Right lobe of liver (tissue), 6 donors: ENCODE results near the gene RSU1. TPM values are rescaled to one million over a fixed set of nuclear protein-coding genes. Genes with fewer than 3 reads are reported as not detected.

Experiments
- ATAC-seq, 4 donors: fragments of 200-7000 bp; cut with Tn5 transposase; one replicate each; pipeline ENCODE4 v1.9.1; 2020; ENCODE audit warnings: mild to moderate bottlenecking in 4 of 4, moderate library complexity in 4 of 4
- DNase-seq, 3 donors: peaks; one replicate each; pipeline ENCODE4 v3.0.0-alpha.2; 2020
- H3K27ac ChIP-seq, 3 donors: fragments of 200-600 bp; one replicate each; pipeline ENCODE4 v1.8.0; 2022
- H3K27me3 ChIP-seq, 2 donors: fragments of 200-600 bp; one replicate each; pipeline ENCODE4 v1.8.0; 2022
- H3K36me3 ChIP-seq, 4 donors: fragments of 200-600 bp; sonication (generic) in 1 of 4; one replicate each; pipeline versions ENCODE4 v1.5.1 to v1.8.0; 2017 to 2022; ENCODE audit warnings: control low read depth in 1 of 4
- H3K4me1 ChIP-seq, 4 donors: fragments of 200-600 bp; sonication (generic) in 1 of 4; one replicate each; pipeline versions ENCODE4 v1.5.1 to v1.8.0; 2017 to 2022; ENCODE audit warnings: control low read depth in 1 of 4
- H3K4me3 ChIP-seq, 3 donors: fragments of 200-600 bp; one replicate each; pipeline ENCODE4 v1.8.0; 2022
- H3K9me3 ChIP-seq, 4 donors: fragments of 200-600 bp; sonication (generic) in 1 of 4; one replicate each; pipeline versions ENCODE4 v1.5.1 to v1.8.0; 2017 to 2022; ENCODE audit warnings: control low read depth in 1 of 4
- POLR2A ChIP-seq: fragments of 450-650 bp; IDR thresholded peaks from one replicate; pipeline ENCODE4 v1.6.1; 2017; ENCODE audit warnings: antibody characterized with exemption, mild to moderate bottlenecking
- WGBS: methylation state at CpG from one replicate; pipeline ENCODE4 v1.1.6; 2018; ENCODE audit warnings: low coverage, low lambda C conversion rate; ENCODE audit not compliant: insufficient coverage; ENCODE audit errors: missing lambda C conversion rate; 5-methylcytosine and 5-hydroxymethylcytosine counted together
- intact Hi-C, 2 donors: fragments of 100-400 bp; cut with DNase I; formaldehyde crosslinking; loops; one replicate each; pipeline versions ENCODE4 v1.11.2 to v1.14.1; 2022
- total RNA-seq, 6 experiments: library from RNA; depleted of rRNA in 2 of 6; stranded (reverse); fragments of >200 nt in 2 of 6; fragmentation: NEBNext Ultra II Directional in 3 of 6; extraction: Animal tissue kit (Norgen Biotek cat#: 25700) in 3 of 6; gene quantifications; one replicate each; pipeline versions ENCODE4 v1.1.0 to v1.2.4, GENCODE V29; 2016 to 2023
- TF ChIP-seq, protein P1 (sequence below), 4 donors: fragments of 200-600 bp in 3 of 4; fragments of 450-650 bp in 1 of 4; IDR thresholded peaks; one replicate each; pipeline versions ENCODE4 v1.5.1 to v1.8.0; 2016 to 2022; ENCODE audit warnings: antibody characterized with exemption in 4 of 4, mild to moderate bottlenecking in 2 of 4
- donor health status: DM: no; HTN: yes; CAD: no.
- donor health status: DM: no; HTN: no; CAD: no.
- donor health status: DM: no; HTN: no; CAD: no.
- donor health status: DM: no; HTN: yes; CAD: no.
- donor health status: DM: no; HTN: yes; CAD: no.

Gene RSU1
- total RNA-seq, 6 experiments from 2014 or later: 24.1 to 44.5 (median 28.4) TPM

DNA sequence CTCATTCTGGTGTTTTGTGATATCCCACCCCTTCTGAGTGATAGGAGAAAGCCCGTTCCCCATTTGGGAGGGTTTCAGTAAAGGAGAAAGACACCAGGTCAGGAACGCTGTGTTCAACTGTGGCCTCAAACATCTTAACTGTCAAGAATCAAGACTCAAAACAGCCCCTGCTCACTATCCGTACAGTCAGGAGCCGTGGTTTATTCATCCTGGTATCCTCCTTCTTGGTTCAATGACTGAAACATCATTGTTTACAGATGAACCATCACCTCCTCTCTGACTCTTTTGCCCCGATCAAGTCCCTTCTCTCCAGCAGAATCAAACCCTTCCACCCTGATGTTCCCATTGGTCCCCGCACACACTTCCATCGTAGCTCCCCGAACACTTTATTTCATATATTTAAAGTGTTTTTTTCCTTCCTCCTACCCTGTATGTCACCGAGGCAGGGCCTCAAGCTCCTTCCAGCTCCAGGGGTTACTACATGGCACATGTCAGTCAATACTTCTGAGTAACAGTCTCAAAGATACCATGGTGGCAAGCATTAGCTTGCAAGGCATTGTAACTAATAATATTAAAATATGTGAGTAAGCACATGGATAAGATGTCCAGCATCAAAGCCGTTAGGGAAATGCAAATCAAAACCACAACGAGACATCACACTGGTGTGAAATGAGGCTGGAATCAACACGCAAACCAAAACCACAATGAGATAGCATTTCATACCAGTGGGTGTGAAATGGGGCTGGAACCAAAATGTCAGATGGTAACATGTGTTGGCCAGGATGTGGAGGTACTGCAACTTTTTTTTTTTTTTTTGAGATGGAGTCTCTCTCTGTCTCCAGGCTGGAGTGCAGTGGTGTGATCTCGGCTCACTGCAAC, 170.8 kb downstream of the RSU1 start:
- H3K27ac ChIP-seq: no peak overlapping the region
- intact Hi-C loops: no loop called here
- ATAC-seq (no peak), DNase-seq (no peak)
- WGBS: 81% methylated on average over 9 of the region's 13 CpGs
- no peaks in the 10 kb centered on the region for H3K9me3 ChIP-seq
- H3K27me3 ChIP-seq: no peaks in the 10 kb centered on the region
- no peak overlapping the region for H3K4me3 ChIP-seq
- no peaks in the 10 kb centered on the region for H3K4me1 ChIP-seq
- TF ChIP-seq, protein P1, sequence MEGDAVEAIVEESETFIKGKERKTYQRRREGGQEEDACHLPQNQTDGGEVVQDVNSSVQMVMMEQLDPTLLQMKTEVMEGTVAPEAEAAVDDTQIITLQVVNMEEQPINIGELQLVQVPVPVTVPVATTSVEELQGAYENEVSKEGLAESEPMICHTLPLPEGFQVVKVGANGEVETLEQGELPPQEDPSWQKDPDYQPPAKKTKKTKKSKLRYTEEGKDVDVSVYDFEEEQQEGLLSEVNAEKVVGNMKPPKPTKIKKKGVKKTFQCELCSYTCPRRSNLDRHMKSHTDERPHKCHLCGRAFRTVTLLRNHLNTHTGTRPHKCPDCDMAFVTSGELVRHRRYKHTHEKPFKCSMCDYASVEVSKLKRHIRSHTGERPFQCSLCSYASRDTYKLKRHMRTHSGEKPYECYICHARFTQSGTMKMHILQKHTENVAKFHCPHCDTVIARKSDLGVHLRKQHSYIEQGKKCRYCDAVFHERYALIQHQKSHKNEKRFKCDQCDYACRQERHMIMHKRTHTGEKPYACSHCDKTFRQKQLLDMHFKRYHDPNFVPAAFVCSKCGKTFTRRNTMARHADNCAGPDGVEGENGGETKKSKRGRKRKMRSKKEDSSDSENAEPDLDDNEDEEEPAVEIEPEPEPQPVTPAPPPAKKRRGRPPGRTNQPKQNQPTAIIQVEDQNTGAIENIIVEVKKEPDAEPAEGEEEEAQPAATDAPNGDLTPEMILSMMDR (IDR thresholded peaks at IDR 0.05): no peak
- no peak for TF ChIP-seq POLR2A
- H3K36me3 ChIP-seq: no peaks in the 10 kb centered on the region

DNA sequence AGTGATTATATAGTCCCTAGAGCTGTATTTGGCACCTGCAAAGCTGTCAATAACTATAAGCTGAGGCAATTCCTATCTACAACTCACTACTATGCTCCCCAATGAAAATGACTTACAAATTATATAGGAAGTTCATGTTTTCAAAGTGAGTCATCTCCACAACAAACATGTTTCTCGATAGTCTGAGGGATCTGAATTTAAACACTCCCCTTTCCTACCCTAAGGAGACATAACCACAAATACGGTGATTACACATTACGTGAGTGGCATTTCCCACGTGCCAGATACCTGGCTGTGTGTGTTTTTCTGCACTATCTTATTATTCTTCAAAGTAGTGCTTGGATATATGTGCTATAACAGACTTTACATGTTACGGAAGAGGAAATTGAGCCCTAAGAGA, 173.1 kb downstream of the RSU1 start:
- no peak for TF ChIP-seq POLR2A
- TF ChIP-seq, protein P1 (IDR thresholded peaks at IDR 0.05): no peak
- Histone ChIP-seq H3K4me1 (no peaks in the 10 kb centered on the region), H3K4me3 (no peak overlapping the region), H3K36me3 (no peaks in the 10 kb centered on the region), H3K27me3 (no peaks in the 10 kb centered on the region), H3K27ac (no peak overlapping the region), H3K9me3 (no peaks in the 10 kb centered on the region)
- WGBS: 90% methylated on average over 5 of the region's 5 CpGs
- intact Hi-C loops: no loop called here
- no peak for ATAC-seq
- no peak for DNase-seq

DNA sequence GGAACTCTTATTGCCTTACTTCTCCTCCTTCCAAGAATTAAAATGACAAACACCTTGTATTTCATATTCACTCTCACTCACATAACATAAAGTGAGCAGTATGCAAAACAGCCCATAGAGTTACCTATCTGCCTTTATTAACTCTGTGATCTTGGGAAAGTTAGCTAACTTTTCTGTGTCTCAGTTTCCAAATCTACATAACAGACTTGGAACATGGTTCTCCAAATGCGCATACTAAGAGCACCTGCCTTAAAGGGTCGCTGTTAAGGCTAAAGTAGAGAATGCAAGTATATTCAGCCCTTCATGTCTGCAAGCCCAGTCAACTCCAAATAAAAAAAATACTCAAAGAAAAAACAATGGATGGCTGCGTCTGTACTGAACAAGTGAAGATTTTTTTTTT, 173.7 kb downstream of the RSU1 start:
- ATAC-seq (no peak), DNase-seq (no peak)
- no peak for TF ChIP-seq POLR2A
- TF ChIP-seq, protein P1 (IDR thresholded peaks at IDR 0.05): no peak
- 97% methylated on average over 3 of the region's 3 CpGs for WGBS
- H3K4me3 ChIP-seq: no peak overlapping the region
- no peak overlapping the region for H3K27ac ChIP-seq
- no peaks in the 10 kb centered on the region for H3K27me3 ChIP-seq
- H3K9me3 ChIP-seq: no peaks in the 10 kb centered on the region
- H3K4me1 ChIP-seq: no peaks in the 10 kb centered on the region
- no peaks in the 10 kb centered on the region for H3K36me3 ChIP-seq
- intact Hi-C loops: no loop called here

DNA sequence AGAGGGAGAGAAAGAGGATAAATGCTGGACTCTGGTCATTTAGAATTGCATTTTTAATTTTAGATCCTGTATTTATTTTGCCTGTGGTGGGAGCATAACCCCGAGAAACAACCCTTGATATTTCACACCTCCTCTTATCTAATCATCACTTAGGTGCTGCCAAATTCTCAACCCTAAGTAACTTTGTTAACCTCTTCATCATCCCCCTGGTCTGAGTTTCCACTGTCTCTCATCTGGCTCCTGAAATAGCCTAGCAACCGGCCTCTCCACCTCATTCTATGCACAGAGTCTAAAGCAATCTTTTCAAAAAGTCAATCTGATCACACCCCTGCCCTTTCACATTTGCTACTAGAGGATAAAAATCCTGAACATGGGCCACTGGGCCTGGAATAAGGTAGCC, 177.1 kb downstream of the RSU1 start:
- H3K9me3 ChIP-seq: no peaks in the 10 kb centered on the region
- intact Hi-C loops: no loop called here
- DNase-seq: no peak
- no peaks in the 10 kb centered on the region for H3K27me3 ChIP-seq
- H3K4me1 ChIP-seq: no peaks in the 10 kb centered on the region
- no peak for TF ChIP-seq POLR2A
- TF ChIP-seq, protein P1 (IDR thresholded peaks at IDR 0.05): no peak
- H3K36me3 ChIP-seq: no peaks in the 10 kb centered on the region
- H3K4me3 ChIP-seq: no peak overlapping the region
- 41% methylated on average over 2 of the region's 2 CpGs for WGBS
- no peak overlapping the region for H3K27ac ChIP-seq
- ATAC-seq: no peak
